H1 (cell line): Measurements from ENCODE around the gene MAPKAP1. TPM values are rescaled to one million over a fixed set of nuclear protein-coding genes. Genes with fewer than 3 reads are reported as not detected.

ENCODE experiments used
- FOSL1 ChIP-seq: IDR thresholded peaks from 2 replicates; pipeline ENCODE4 v1.6.1; 2011; ENCODE audit warnings: mild to moderate bottlenecking, low read depth, low read length, moderate library complexity; ENCODE audit not compliant: insufficient read depth
- JUN ChIP-seq: IDR thresholded peaks from 2 replicates; pipeline ENCODE4 v1.6.1; 2011; ENCODE audit warnings: low read depth, mild to moderate bottlenecking, improper control_type of control experiment, low read length
- KDM5A ChIP-seq: fragments of 200-600 bp; IDR thresholded peaks from 2 replicates; pipeline ENCODE4 v1.7.1; 2012; ENCODE audit warnings: mild to moderate bottlenecking, low read length, inconsistent platforms, mixed read lengths
- PHF8 ChIP-seq: fragments of 200-600 bp; sonication (generic); conservative IDR thresholded peaks from 2 replicates; pipeline ENCODE4 v1.7.1; 2012; ENCODE audit warnings: low read depth, mild to moderate bottlenecking, inconsistent platforms, low read length, moderate library complexity
- RBBP5 ChIP-seq: IDR thresholded peaks from 2 replicates; pipeline ENCODE4 v1.7.1; 2012; ENCODE audit warnings: low read depth, mild to moderate bottlenecking, inconsistent platforms, low read length, moderate library complexity, borderline replicate concordance
- SIX5 ChIP-seq: IDR thresholded peaks from 2 replicates; pipeline ENCODE4 v1.6.1; 2011; ENCODE audit warnings: mild to moderate bottlenecking, low read depth, low read length
- SP1 ChIP-seq: IDR thresholded peaks from 2 replicates; pipeline ENCODE4 v1.6.1; 2011; ENCODE audit warnings: low read depth, low read length
- polyA plus RNA-seq, 7 experiments: library from polyadenylated mRNA; depleted of rRNA in 3 of 7; stranded (reverse) in 5 of 7; unstranded in 2 of 7; fragments of >200 nt in 5 of 7; fragments of 200-250 nt in 2 of 7; gene quantifications; 1 replicate in 5 of 7; 2 replicates in 1 of 7; 4 replicates in 1 of 7; pipeline versions ENCODE4 v1.2.1 to v1.2.3, GENCODE V29; 2011 to 2013; ENCODE audit warnings: missing spikeins in 2 of 7, mixed read lengths in 2 of 7
- total RNA-seq: library from RNA; stranded (reverse); fragmentation: NEBNext Ultra II Directional; extraction: Animal tissue kit (Norgen Biotek cat#: 25700); gene quantifications from 2 replicates; pipeline ENCODE4 v1.2.1, GENCODE V29; 2021
- TF ChIP-seq, protein P1 (sequence below): IDR thresholded peaks from 2 replicates; pipeline ENCODE4 v1.6.1; 2012; ENCODE audit warnings: low read length, inconsistent platforms

MAPKAP1 gene
- total and polyA plus RNA-seq, 2 of the 8 experiments (the other 6 are each of a cell fraction or from before 2014, with no cell fraction given): 79.2 to 140 TPM

DNA sequence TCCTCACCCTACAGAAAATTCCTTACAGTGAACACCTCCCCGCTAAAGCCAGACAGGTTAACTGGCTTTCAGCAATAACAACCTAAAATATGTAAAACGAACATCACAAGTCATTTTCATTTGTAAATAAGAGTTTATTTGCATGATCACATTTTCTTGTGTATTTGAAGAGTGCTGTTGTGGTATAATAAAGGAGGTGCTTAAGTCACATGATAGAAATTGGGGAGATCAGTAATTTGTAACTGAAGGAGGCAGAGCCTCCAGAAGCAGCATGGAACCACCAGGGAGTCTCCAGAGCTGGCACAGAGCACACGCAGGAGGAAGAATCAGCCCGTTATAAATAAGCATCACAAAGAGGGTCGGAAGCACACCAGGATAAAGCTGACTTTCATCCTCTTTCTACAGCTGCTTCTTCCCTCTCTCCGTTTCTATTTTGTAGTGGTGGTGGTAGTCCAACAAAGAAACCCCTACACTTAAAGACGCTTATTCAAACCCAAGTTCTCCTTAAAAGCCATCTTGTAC lies 210.6 kb downstream of the MAPKAP1 start (continued):
- TF ChIP-seq PHF8: no peak
- TF ChIP-seq SP1: no peak
- no peak for TF ChIP-seq RBBP5
- no peak for TF ChIP-seq KDM5A
- TF ChIP-seq FOSL1: no peak
- TF ChIP-seq, protein P1, sequence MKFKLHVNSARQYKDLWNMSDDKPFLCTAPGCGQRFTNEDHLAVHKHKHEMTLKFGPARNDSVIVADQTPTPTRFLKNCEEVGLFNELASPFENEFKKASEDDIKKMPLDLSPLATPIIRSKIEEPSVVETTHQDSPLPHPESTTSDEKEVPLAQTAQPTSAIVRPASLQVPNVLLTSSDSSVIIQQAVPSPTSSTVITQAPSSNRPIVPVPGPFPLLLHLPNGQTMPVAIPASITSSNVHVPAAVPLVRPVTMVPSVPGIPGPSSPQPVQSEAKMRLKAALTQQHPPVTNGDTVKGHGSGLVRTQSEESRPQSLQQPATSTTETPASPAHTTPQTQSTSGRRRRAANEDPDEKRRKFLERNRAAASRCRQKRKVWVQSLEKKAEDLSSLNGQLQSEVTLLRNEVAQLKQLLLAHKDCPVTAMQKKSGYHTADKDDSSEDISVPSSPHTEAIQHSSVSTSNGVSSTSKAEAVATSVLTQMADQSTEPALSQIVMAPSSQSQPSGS: no peak
- TF ChIP-seq SIX5: no peak
- no peak for TF ChIP-seq JUN
